Large intestine (tissue), 3 donors: Measurements from ENCODE around the gene SHROOM3. TPM values are rescaled to one million over a fixed set of nuclear protein-coding genes. Genes with fewer than 3 reads are reported as not detected.

ENCODE experiments used
- DNase-seq, 2 donors: peaks; one replicate each; pipeline versions ENCODE4 v3.0.0 to v3.0.0-alpha.2; 2013
- H3K27ac ChIP-seq: one replicate; pipeline ENCODE4 v1.5.1; 2013; ENCODE audit warnings: low read length
- H3K27me3 ChIP-seq: 2 replicates; pipeline ENCODE4 v1.6.1; 2013; ENCODE audit warnings: low read length; ENCODE audit not compliant: control insufficient read depth, insufficient read depth
- H3K36me3 ChIP-seq: 2 replicates; pipeline ENCODE4 v1.6.1; 2013; ENCODE audit warnings: low read length; ENCODE audit not compliant: control insufficient read depth, insufficient read depth
- H3K4me1 ChIP-seq: one replicate; pipeline ENCODE4 v1.6.1; 2013; ENCODE audit warnings: low read length; ENCODE audit not compliant: control insufficient read depth, insufficient read depth
- H3K4me3 ChIP-seq: one replicate; pipeline ENCODE4 v1.5.1; 2013; ENCODE audit warnings: low read length
- H3K9me3 ChIP-seq: one replicate; pipeline ENCODE4 v1.6.1; 2013; ENCODE audit warnings: mild to moderate bottlenecking, low read depth, low read length, moderate library complexity; ENCODE audit not compliant: control insufficient read depth
- WGBS: methylation state at CpG from one replicate; pipeline ENCODE4 v1.1.5; 2013; ENCODE audit warnings: low lambda C conversion rate; ENCODE audit not compliant: insufficient coverage; 5-methylcytosine and 5-hydroxymethylcytosine counted together
- polyA plus RNA-seq: library from polyadenylated mRNA; unstranded; fragments of 120-200 nt; gene quantifications from one replicate; pipeline ENCODE4 v1.2.1, GENCODE V29; 2013

Gene SHROOM3
- polyA plus RNA-seq, 1 donor, result 27.8 TPM

DNA sequence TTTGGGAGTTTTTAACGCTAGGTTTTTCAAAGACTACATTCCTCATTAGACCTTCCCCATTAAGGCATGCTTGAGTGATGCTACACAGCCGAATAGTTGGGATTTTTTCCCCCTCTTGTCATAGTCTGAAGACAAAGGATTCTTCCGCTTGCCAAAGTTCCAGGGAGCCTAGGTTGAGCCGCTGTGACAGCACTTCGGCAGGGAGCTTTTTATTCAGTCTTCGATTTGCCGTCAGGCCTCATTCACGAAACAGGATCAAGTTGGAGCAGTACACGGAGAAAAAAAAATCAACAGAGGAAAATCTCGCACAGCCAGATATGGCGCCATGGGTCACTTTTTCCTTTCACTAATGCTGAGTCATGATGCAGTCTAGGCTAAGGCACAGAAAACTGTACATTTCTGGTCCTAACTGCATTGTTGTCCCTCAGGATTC lies 24.3 kb downstream of the SHROOM3 start:
- no peak overlapping the region for H3K4me3 ChIP-seq
- H3K9me3 ChIP-seq, result peaks cover 11% of the 10 kb centered on the region
- DNase-seq, result no peak
- H3K36me3 ChIP-seq, result no peaks in the 10 kb centered on the region
- H3K4me1 ChIP-seq, result no peaks in the 10 kb centered on the region
- WGBS, result 73% methylated on average over 2 of the region's 11 CpGs
- H3K27me3 ChIP-seq, result no peaks in the 10 kb centered on the region
- H3K27ac ChIP-seq, result no peak overlapping the region

DNA sequence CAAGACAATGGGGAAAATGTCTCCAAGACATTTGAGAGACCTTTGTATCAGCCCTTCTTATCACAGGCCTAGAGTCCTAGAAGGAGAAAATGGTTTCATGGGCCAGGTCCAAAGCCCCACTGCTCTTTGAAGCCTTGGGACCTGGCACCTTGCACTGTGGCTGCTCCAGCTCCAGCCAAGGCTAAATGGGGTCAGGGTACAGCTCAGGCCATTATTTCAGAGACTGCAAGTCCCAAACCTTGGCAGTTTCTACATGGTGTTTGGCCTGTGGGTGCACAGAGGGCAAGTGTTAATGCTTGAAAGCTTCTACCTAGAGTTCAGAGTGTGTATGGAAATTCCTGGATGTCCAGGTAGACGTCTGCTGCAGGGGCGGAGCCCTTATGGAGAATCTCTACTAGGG lies 28.5 kb downstream of the SHROOM3 start:
- WGBS, result no CpG with 5 or more reads among the region's 2 CpGs

DNA sequence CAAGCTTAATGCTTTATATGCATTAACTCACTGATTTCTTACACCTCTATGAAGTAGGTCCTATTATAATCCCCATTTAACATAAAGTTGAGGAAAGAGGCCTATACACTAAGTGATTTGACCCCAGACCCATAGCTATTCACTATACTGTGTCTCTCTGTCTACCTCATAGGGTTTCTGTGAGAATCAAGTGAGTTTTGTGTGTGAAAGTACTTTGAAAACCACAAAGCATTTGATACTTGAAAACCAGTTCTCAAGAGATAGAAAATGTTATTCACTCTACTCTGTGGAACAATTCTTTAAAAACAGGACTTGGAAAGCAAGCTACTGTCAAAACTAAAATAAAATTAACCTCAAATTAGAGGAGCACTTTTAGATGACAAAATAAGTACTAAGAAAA lies 35.0 kb downstream of the SHROOM3 start:
- no peaks in the 10 kb centered on the region for H3K4me1 ChIP-seq
- no peaks in the 10 kb centered on the region for H3K36me3 ChIP-seq
- H3K4me3 ChIP-seq, result no peak overlapping the region
- H3K27ac ChIP-seq, result no peak overlapping the region
- no peak for DNase-seq
- H3K27me3 ChIP-seq, result no peaks in the 10 kb centered on the region
- no peaks in the 10 kb centered on the region for H3K9me3 ChIP-seq

More for the DNA sequence above, 28.5 kb downstream of the SHROOM3 start:
- Histone ChIP-seq H3K27ac (no peak overlapping the region), H3K36me3 (no peaks in the 10 kb centered on the region), H3K4me1 (no peaks in the 10 kb centered on the region), H3K27me3 (no peaks in the 10 kb centered on the region), H3K4me3 (no peak overlapping the region), H3K9me3 (peaks cover 11% of the 10 kb centered on the region)
- DNase-seq, result no peak

DNA sequence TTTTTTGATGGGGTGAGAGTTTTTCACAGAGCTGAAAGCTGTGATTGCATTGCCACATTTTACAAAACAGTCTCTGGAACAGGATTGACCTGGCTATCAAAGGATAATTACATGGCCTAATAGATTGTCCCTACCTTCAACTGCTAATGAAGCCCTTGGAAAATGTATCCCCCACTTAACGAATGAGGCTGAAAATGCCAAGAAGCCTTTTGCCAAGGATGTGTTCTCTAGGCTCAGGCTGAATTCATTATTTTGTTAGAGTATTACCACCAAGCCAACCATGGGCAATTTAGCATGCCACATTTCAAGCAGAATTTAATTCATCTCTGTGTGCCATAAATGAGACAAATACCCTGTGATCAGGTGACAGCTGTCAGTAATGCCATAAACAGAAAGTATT lies 35.5 kb downstream of the SHROOM3 start:
- Histone ChIP-seq H3K9me3 (no peaks in the 10 kb centered on the region), H3K4me1 (no peaks in the 10 kb centered on the region), H3K36me3 (no peaks in the 10 kb centered on the region), H3K27ac (no peak overlapping the region), H3K27me3 (no peaks in the 10 kb centered on the region), H3K4me3 (no peak overlapping the region)
- DNase-seq, result no peak
- WGBS, result no CpG with 5 or more reads among the region's 1 CpG

DNA sequence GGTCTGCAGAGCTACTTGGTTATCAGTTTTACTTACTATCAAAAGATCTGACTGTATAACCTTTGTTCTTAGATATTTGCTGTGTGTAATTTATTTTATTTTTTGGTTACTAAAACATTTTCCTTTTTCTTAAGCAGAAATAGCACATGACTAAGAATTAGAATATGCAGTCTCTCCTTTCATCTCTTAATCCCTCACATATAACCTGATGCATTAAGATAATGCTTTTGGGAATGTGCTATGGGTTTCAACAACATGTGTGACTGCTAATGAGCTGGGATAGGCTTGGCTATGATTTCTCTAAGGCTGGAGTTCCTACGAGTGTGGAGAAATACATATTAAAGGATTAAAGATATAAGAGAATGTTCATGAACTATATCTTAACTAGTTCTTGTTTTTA lies 41.5 kb downstream of the SHROOM3 start:
- Histone ChIP-seq H3K4me1 (no peaks in the 10 kb centered on the region), H3K9me3 (no peaks in the 10 kb centered on the region), H3K27ac (no peak overlapping the region), H3K27me3 (no peaks in the 10 kb centered on the region), H3K36me3 (no peaks in the 10 kb centered on the region), H3K4me3 (no peak overlapping the region)
- 100% methylated on average over 1 of the region's 1 CpG for WGBS
- DNase-seq, result no peak

DNA sequence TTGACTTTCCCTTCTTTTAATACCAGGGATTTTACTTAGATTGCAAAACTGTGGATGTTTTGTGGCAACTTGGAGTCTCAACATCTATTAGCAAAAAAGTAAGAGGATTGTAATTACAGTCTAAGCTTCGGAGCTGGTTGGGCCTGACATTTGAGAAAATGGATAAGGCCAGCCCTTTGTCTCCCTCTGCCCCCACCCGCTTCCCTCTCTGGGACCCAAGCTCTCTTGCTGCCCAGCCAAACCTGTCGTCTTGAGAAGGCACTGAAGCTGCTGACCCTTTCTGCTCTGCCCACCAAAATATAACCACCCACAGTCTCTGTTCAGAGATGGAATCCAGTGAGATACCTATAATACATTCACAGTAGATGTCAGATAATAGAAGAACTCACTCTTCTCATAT lies 49.6 kb downstream of the SHROOM3 start:
- no CpG with 5 or more reads among the region's 3 CpGs for WGBS
- Histone ChIP-seq H3K9me3 (no peaks in the 10 kb centered on the region), H3K4me3 (no peak overlapping the region), H3K4me1 (peaks cover 18% of the 10 kb centered on the region), H3K27me3 (no peaks in the 10 kb centered on the region), H3K36me3 (no peaks in the 10 kb centered on the region), H3K27ac (no peak overlapping the region)
- no peak for DNase-seq

DNA sequence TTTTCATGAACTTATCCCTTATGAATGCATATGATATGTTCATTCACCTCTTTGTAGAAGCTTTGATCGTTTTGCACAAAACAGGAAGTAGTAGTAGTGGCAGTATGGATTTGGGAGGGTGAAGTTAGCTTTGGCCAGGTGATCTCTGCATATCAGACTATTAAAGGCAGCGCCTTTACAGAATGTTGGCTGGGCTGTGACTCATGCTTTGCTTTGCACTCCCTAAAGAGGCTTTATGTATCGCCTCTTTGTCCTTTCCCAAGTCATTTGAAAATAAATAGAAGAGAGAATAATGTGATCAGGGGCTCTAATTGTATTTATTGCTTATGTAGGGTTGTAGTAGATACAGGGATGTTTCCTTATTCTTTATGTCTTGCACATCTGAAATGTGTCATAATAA lies 50.4 kb downstream of the SHROOM3 start:
- no peaks in the 10 kb centered on the region for H3K36me3 ChIP-seq
- H3K27ac ChIP-seq, result no peak overlapping the region
- no peak overlapping the region for H3K4me3 ChIP-seq
- peak; percentile 19 to 62 for DNase-seq
- no CpG with 5 or more reads among the region's 3 CpGs for WGBS
- no peaks in the 10 kb centered on the region for H3K27me3 ChIP-seq
- H3K4me1 ChIP-seq, result peaks cover 22% of the 10 kb centered on the region
- no peaks in the 10 kb centered on the region for H3K9me3 ChIP-seq

DNA sequence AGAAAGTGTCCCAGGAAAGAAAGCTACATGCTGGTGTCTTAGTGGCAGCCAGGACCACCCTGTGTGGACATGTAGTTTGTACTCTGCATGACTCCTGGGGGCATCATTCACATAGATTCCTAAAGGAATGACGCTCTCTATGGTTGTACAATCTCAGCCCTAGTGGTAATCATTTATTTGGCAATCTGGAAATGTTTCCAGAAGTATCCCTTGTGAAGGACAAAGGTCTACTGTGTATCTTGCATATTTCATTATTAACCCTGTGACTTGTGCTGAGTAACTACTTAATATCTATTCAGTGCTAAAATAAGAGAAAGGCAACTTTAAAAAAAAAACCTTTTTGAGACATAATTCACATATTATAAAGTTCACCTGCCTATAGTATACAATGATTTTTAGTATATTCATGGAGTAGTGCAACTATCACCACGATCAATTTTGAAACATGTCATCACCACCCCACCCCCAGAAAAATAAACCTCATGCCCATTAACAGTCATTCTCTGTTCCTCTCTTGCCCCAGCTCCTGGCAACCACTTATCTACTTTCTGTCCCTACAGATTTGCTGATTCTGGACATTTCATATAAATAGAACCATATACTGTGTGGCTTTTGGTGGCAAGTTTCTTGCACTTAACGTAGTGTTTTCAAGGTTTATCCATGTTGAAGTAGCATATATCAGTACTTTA lies 51.7 kb downstream of the SHROOM3 start:
- H3K9me3 ChIP-seq, result no peaks in the 10 kb centered on the region
- peaks cover 22% of the 10 kb centered on the region for H3K4me1 ChIP-seq
- WGBS, result 75% methylated on average over 1 of the region's 3 CpGs
- peak overlapping the region; percentile 52 for H3K27ac ChIP-seq
- H3K27me3 ChIP-seq, result no peaks in the 10 kb centered on the region
- H3K36me3 ChIP-seq, result no peaks in the 10 kb centered on the region
- peak; percentile 51 to 79 for DNase-seq
- H3K4me3 ChIP-seq, result no peak overlapping the region

DNA sequence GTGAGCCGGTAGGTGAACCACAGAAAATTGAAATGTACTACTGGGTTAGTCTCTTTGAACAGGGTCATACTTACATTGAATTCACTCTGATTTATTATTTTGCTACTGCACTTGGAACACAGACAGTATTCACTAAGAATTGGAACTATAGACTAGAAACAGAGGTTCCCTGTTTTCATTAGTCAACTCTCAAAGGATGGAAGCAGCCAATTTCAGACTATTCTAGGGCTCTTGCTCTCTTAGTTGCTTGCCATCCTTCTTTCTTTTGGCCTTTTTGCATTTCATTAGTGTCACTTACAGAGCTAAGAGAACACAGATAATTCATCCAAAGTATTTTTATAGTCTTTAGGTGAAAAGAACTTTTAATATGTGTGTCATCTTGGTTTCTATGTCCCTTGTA lies 52.6 kb downstream of the SHROOM3 start:
- no peaks in the 10 kb centered on the region for H3K36me3 ChIP-seq
- no peaks in the 10 kb centered on the region for H3K27me3 ChIP-seq
- no peaks in the 10 kb centered on the region for H3K9me3 ChIP-seq
- no peak overlapping the region for H3K4me3 ChIP-seq
- peaks cover 22% of the 10 kb centered on the region for H3K4me1 ChIP-seq
- DNase-seq, result no peak
- no peak overlapping the region for H3K27ac ChIP-seq
- no CpG with 5 or more reads among the region's 1 CpG for WGBS

DNA sequence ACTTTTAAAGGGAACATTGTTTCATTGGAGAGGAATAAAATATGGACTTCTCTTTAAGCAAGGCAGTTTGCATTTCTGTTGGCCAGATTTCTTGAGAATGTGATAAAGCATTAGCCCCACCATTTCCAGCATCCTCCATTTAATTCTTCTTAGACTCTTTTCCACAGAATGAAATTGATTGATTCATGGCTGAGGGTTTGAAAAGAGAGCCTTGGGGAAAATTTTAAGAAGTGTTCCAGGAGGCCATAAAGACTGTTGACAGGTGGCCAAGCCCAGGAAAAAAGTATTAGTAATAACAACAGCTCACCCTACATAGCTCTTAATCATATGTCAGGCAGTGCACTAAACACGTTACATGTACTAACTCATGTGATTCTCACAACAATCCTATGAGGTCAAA lies 53.4 kb downstream of the SHROOM3 start:
- no peak overlapping the region for H3K4me3 ChIP-seq
- 100% methylated on average over 1 of the region's 1 CpG for WGBS
- no peak for DNase-seq
- H3K9me3 ChIP-seq, result no peaks in the 10 kb centered on the region
- H3K36me3 ChIP-seq, result no peaks in the 10 kb centered on the region
- H3K27me3 ChIP-seq, result no peaks in the 10 kb centered on the region
- no peak overlapping the region for H3K27ac ChIP-seq
- peaks cover 22% of the 10 kb centered on the region for H3K4me1 ChIP-seq
